ENCODE results near the gene KCNT1. TPM values are rescaled to one million over a fixed set of nuclear protein-coding genes. Genes with fewer than 3 reads are reported as not detected.

The KCNT1 gene
- total and polyA plus RNA-seq, 9 donors: 0.83 to 12.0 (median 3.7) TPM

DNA sequence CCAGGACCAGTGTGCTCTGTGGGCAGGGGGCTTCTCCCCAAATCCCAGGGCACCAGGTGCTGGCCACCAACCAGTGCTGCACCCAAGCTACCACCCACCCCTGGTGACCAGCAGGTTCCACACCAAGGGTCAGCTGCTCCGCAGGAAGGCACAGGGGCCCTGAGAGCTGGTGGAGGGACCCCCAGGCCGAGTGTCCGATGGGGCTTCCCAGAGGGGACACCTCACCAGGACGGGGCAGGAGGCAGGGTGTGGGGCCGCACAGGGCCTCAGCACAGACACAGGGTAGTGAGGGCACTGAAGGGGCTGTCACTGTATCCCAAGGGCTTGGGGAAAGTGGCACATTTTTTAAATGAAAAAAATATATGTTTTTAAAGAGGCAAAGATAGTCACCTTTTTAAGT, 20.8 kb upstream of the KCNT1 start:
- DNase-seq: no peak
- Histone ChIP-seq H3K9me3 (no peaks in the 10 kb centered on the region), H3K27me3 (no peaks in the 10 kb centered on the region), H3K4me1 (ENCODE audit: insufficient read depth) (no peaks in the 10 kb centered on the region), H3K36me3 (no peaks in the 10 kb centered on the region), H3K27ac (no peak overlapping the region), H3K4me3 (no peak overlapping the region)
- 83 to 92% (median 90%) methylated on average over 5 of the region's 5 CpGs for WGBS, 3 donors
- TF ChIP-seq POLR2A (IDR thresholded peaks at IDR 0.05) (no peak), EP300 (IDR thresholded peaks at IDR 0.05) (no peak), CTCF (IDR thresholded peaks at IDR 0.05) (no peak)
- intact Hi-C loops (cut with DNase I): no loop called here

DNA sequence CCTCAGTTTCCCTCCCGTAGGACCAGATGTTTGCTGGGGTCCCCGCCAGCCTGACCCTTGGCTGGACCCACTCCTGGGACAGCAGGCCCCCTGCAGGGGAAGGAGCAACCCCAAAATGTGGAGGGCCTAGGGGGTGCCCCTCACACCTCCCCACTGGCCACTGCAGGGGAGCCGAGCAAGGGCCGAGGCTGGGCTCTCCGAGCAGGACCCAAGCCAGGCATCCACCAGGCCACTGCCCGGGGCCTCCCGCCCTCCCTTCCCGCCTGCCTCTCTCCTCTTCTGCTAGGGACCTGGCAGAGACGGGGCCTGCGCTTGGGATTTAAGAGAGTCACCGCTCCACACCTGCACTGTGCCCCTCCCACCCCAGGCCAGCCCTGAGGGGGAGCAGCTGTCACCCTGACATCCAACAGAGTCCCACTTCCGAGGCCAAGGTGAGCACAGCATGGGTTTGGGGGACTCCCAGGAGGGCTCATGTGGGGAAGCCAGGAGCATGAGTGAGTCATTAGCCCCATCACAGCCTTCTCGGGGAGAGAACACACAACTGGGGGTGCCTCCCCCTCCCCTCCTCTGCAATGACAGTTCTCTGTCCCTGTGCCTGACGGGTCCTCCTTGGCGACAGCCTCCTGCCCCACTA, 18.5 kb upstream of the KCNT1 start:
- H3K27ac ChIP-seq: no peak overlapping the region
- no peak overlapping the region for H3K4me3 ChIP-seq
- no peaks in the 10 kb centered on the region for H3K9me3 ChIP-seq
- H3K4me1 ChIP-seq (ENCODE audit: insufficient read depth): no peaks in the 10 kb centered on the region
- WGBS, 3 donors: 73 to 76% (median 74%) methylated on average over 14 to 15 of the region's 15 CpGs
- no peaks in the 10 kb centered on the region for H3K27me3 ChIP-seq
- intact Hi-C loops (cut with DNase I): no loop called here
- H3K36me3 ChIP-seq: no peaks in the 10 kb centered on the region
- TF ChIP-seq CTCF (IDR thresholded peaks at IDR 0.05): no peak
- DNase-seq: no peak

GRCh38 chr9:135684691-135685090, 17.3 kb upstream of the KCNT1 start:
- Histone ChIP-seq H3K4me3 (no peak overlapping the region), H3K27ac (no peak overlapping the region), H3K4me1 (ENCODE audit: insufficient read depth) (no peaks in the 10 kb centered on the region), H3K36me3 (no peaks in the 10 kb centered on the region), H3K9me3 (no peaks in the 10 kb centered on the region), H3K27me3 (no peaks in the 10 kb centered on the region)
- no peak for TF ChIP-seq EP300 (IDR thresholded peaks at IDR 0.05)
- no peak for TF ChIP-seq CTCF (IDR thresholded peaks at IDR 0.05)
- no peak for TF ChIP-seq POLR2A (IDR thresholded peaks at IDR 0.05)
- intact Hi-C loops (cut with DNase I): no loop called here
- no peak for DNase-seq
- WGBS, 3 donors: 69 to 77% (median 76%) methylated on average over 17 of the region's 17 CpGs

- no peak for TF ChIP-seq CTCF (IDR thresholded peaks at IDR 0.05)
- TF ChIP-seq POLR2A (IDR thresholded peaks at IDR 0.05): no peak
- no peak for TF ChIP-seq EP300 (IDR thresholded peaks at IDR 0.05)
- Histone ChIP-seq H3K27ac (no peak overlapping the region), H3K4me3 (no peak overlapping the region), H3K4me1 (ENCODE audit: insufficient read depth) (no peaks in the 10 kb centered on the region), H3K36me3 (no peaks in the 10 kb centered on the region), H3K9me3 (no peaks in the 10 kb centered on the region), H3K27me3 (no peaks in the 10 kb centered on the region)
- intact Hi-C loops (cut with DNase I): no loop called here
- no peak for DNase-seq
- WGBS, 3 donors: 90 to 92% (median 91%) methylated on average over 15 of the region's 15 CpGs
These were observed 14.8 kb upstream of the KCNT1 start for GRCh38 chr9:135687216-135687615.
